ENCODE results near the gene SLC35E1.
"Not testable (repeated sequence)": the region's sequence is repeated elsewhere in the genome, so short reads cannot be mapped to it uniquely, and the experiment has no call there.

Gene SLC35E1

GRCh38 chr19:16551902-16552301 is 20.3 kb downstream of the SLC35E1 start:
- H3K27me3 Mint-ChIP-seq, H3K27ac Mint-ChIP-seq, ATAC-seq, H3K4me3 Mint-ChIP-seq, H3K9me3 Mint-ChIP-seq, DNase-seq: not testable (repeated sequence)
- peaks cover 20% of the 10 kb centered on the region for H3K4me1 Mint-ChIP-seq

- Mint-ChIP-seq H3K27me3 (no peaks in the 10 kb centered on the region), H3K9me3 (no peaks in the 10 kb centered on the region), H3K27ac (peak overlapping the region in 1 of 2 donors; percentile 67), H3K4me3 (no peak overlapping the region), H3K4me1 (peaks cover 40% of the 10 kb centered on the region)
- ATAC-seq (no peak), DNase-seq (no peak)
Measured at GRCh38 chr19:16548956-16549355, 23.3 kb downstream of the SLC35E1 start.

GRCh38 chr19:16544473-16545231 is 27.6 kb downstream of the SLC35E1 start:
- DNase-seq (no peak), ATAC-seq (no peak)
- H3K9me3 Mint-ChIP-seq: no peaks in the 10 kb centered on the region
- H3K27ac Mint-ChIP-seq: no peak overlapping the region
- H3K4me1 Mint-ChIP-seq: peaks cover 62% of the 10 kb centered on the region
- H3K4me3 Mint-ChIP-seq: peak overlapping the region in 1 of 2 donors; percentile 24
- H3K27me3 Mint-ChIP-seq: no peaks in the 10 kb centered on the region

- not testable (repeated sequence) for H3K9me3 Mint-ChIP-seq, ATAC-seq, DNase-seq, H3K27me3 Mint-ChIP-seq
- H3K4me3 Mint-ChIP-seq: peak overlapping the region; percentile 91 to 95
- H3K27ac Mint-ChIP-seq: peak overlapping the region in 1 of 2 donors; percentile 19
- H3K4me1 Mint-ChIP-seq: peaks cover 68% of the 10 kb centered on the region
Measured at GRCh38 chr19:16543734-16544133, 28.5 kb downstream of the SLC35E1 start.

- no peaks in the 10 kb centered on the region for H3K27me3 Mint-ChIP-seq
- ATAC-seq (no peak), DNase-seq (no peak)
- H3K4me3 Mint-ChIP-seq: peak overlapping the region; percentile 91 to 95
- peaks cover 75% of the 10 kb centered on the region for H3K4me1 Mint-ChIP-seq
- no peaks in the 10 kb centered on the region for H3K9me3 Mint-ChIP-seq
- H3K27ac Mint-ChIP-seq: peak overlapping the region; percentile 87 to 97
Measured at GRCh38 chr19:16542910-16543472, 29.2 kb downstream of the SLC35E1 start.

GRCh38 chr19:16542045-16542909 is 29.9 kb downstream of the SLC35E1 start, which contains the start of gene CHERP:
TSS of gene CHERP (minus strand) at chr19:16542437. CDS start at chr19:16542378, 59 bp downstream.
- Mint-ChIP-seq H3K4me3 (peak within 1 kb of the TSS; percentile 91 to 95), H3K4me1 (peaks cover 77% of the 10 kb centered on the region), H3K27ac (peak within 1 kb of the TSS; percentile 87 to 97), H3K27me3 (no peaks in the 10 kb centered on the region), H3K9me3 (no peaks in the 10 kb centered on the region)
- peak; percentile 93 to 94 for DNase-seq
- peak; percentile 90 for ATAC-seq

GRCh38 chr19:16541526-16542044 is 30.6 kb downstream of the SLC35E1 start:
- Mint-ChIP-seq H3K9me3 (no peaks in the 10 kb centered on the region), H3K4me1 (peaks cover 77% of the 10 kb centered on the region), H3K4me3 (peak overlapping the region; percentile 91 to 95), H3K27me3 (no peaks in the 10 kb centered on the region), H3K27ac (peak overlapping the region in 1 of 2 donors; percentile 91)
- no peak for DNase-seq
- ATAC-seq: peak; percentile 1

- H3K4me3 Mint-ChIP-seq: peak overlapping the region; percentile 91 to 95
- ATAC-seq (no peak), DNase-seq (no peak)
- peaks cover 84% of the 10 kb centered on the region for H3K4me1 Mint-ChIP-seq
- peak overlapping the region; percentile 46 to 91 for H3K27ac Mint-ChIP-seq
- H3K27me3 Mint-ChIP-seq: no peaks in the 10 kb centered on the region
- no peaks in the 10 kb centered on the region for H3K9me3 Mint-ChIP-seq
Measured at GRCh38 chr19:16540948-16541347, 31.3 kb downstream of the SLC35E1 start.

- Mint-ChIP-seq H3K27me3 (no peaks in the 10 kb centered on the region), H3K4me1 (peaks cover 58% of the 10 kb centered on the region), H3K4me3 (no peak overlapping the region), H3K27ac (no peak overlapping the region), H3K9me3 (no peaks in the 10 kb centered on the region)
- no peak for DNase-seq
- ATAC-seq: no peak
Measured at GRCh38 chr19:16537111-16537510, 35.1 kb downstream of the SLC35E1 start.

- no peak overlapping the region for H3K4me3 Mint-ChIP-seq
- no peak for DNase-seq
- H3K27ac Mint-ChIP-seq: peak overlapping the region in 1 of 2 donors; percentile 78
- H3K4me1 Mint-ChIP-seq: peaks cover 52% of the 10 kb centered on the region
- ATAC-seq: no peak
- no peaks in the 10 kb centered on the region for H3K9me3 Mint-ChIP-seq
- no peaks in the 10 kb centered on the region for H3K27me3 Mint-ChIP-seq
Measured at GRCh38 chr19:16536130-16536529, 36.1 kb downstream of the SLC35E1 start.

GRCh38 chr19:16535381-16535780 is 36.8 kb downstream of the SLC35E1 start:
- Mint-ChIP-seq H3K4me3 (no peak overlapping the region), H3K27me3 (no peaks in the 10 kb centered on the region), H3K4me1 (peaks cover 45% of the 10 kb centered on the region), H3K9me3 (no peaks in the 10 kb centered on the region), H3K27ac (peak overlapping the region in 1 of 2 donors; percentile 76)
- ATAC-seq: peak; percentile 23
- DNase-seq: no peak

GRCh38 chr19:16532440-16533234 is 39.6 kb downstream of the SLC35E1 start:
- Mint-ChIP-seq H3K4me1 (peaks cover 17% of the 10 kb centered on the region), H3K4me3 (no peak overlapping the region), H3K27me3 (no peaks in the 10 kb centered on the region), H3K27ac (peak overlapping the region in 1 of 2 donors; percentile 34), H3K9me3 (no peaks in the 10 kb centered on the region)
- ATAC-seq (no peak), DNase-seq (no peak)

- Mint-ChIP-seq H3K27me3 (no peaks in the 10 kb centered on the region), H3K4me1 (peaks cover 5% of the 10 kb centered on the region), H3K4me3 (no peak overlapping the region), H3K9me3 (no peaks in the 10 kb centered on the region), H3K27ac (peak overlapping the region in 1 of 2 donors; percentile 4)
- DNase-seq: no peak
- ATAC-seq: no peak
Measured at GRCh38 chr19:16531380-16531669, 40.9 kb downstream of the SLC35E1 start.

- no peaks in the 10 kb centered on the region for H3K27me3 Mint-ChIP-seq
- no peak for DNase-seq
- no peak overlapping the region for H3K27ac Mint-ChIP-seq
- peaks cover 4% of the 10 kb centered on the region for H3K4me1 Mint-ChIP-seq
- no peaks in the 10 kb centered on the region for H3K9me3 Mint-ChIP-seq
- no peak for ATAC-seq
- no peak overlapping the region for H3K4me3 Mint-ChIP-seq
Measured at GRCh38 chr19:16530540-16531379, 41.5 kb downstream of the SLC35E1 start.
